ENCODE measurements around the gene KANSL3. TPM values are rescaled to one million over a fixed set of nuclear protein-coding genes. Genes with fewer than 3 reads are reported as not detected.

Gene KANSL3
- total and polyA plus RNA-seq, 3 donors from 2014 or later = 78.7 to 108 (median 102) TPM

- no peak for TF ChIP-seq POLR2A (IDR thresholded peaks at IDR 0.05)
- TF ChIP-seq CTCF (IDR thresholded peaks at IDR 0.05) = no peak
- no peaks in the 10 kb centered on the region for H3K4me1 ChIP-seq
- WGBS, 2 donors = 90 to 95% methylated on average over 6 to 7 of the region's 7 CpGs
- H3K27me3 ChIP-seq = no peaks in the 10 kb centered on the region
- no peak overlapping the region for H3K27ac ChIP-seq
- intact Hi-C loops (cut with DNase I; ENCODE audit: low total_unique reads) = no loop called here
- H3K36me3 ChIP-seq (ENCODE audit: low read depth, missing control alignments) = no peaks in the 10 kb centered on the region
- DNase-seq = no peak
- H3K4me3 ChIP-seq = no peak overlapping the region
- H3K9me3 ChIP-seq = no peaks in the 10 kb centered on the region
These were observed 90.9 kb downstream of the KANSL3 start for GRCh38 chr2:96547203-96547641.

- Histone ChIP-seq H3K27ac (no peak overlapping the region), H3K27me3 (no peaks in the 10 kb centered on the region), H3K9me3 (no peaks in the 10 kb centered on the region), H3K4me1 (no peaks in the 10 kb centered on the region), H3K4me3 (no peak overlapping the region), H3K36me3 (ENCODE audit: low read depth, missing control alignments) (no peaks in the 10 kb centered on the region)
- TF ChIP-seq CTCF (IDR thresholded peaks at IDR 0.05) (no peak), POLR2A (IDR thresholded peaks at IDR 0.05) (no peak)
- DNase-seq = no peak
- 73 to 87% methylated on average over 8 of the region's 8 CpGs for WGBS, 2 donors
- intact Hi-C loops (cut with DNase I; ENCODE audit: low total_unique reads) = no loop called here
These were observed 91.3 kb downstream of the KANSL3 start for GRCh38 chr2:96546797-96547196.

GRCh38 chr2:96546321-96546720 lies 91.8 kb downstream of the KANSL3 start:
- WGBS, 2 donors = 91 to 94% methylated on average over 3 to 5 of the region's 5 CpGs
- Histone ChIP-seq H3K4me1 (no peaks in the 10 kb centered on the region), H3K9me3 (no peaks in the 10 kb centered on the region), H3K27me3 (no peaks in the 10 kb centered on the region), H3K4me3 (no peak overlapping the region), H3K36me3 (ENCODE audit: low read depth, missing control alignments) (no peaks in the 10 kb centered on the region), H3K27ac (no peak overlapping the region)
- no peak for TF ChIP-seq POLR2A (IDR thresholded peaks at IDR 0.05)
- no peak for TF ChIP-seq CTCF (IDR thresholded peaks at IDR 0.05)
- no peak for DNase-seq
- intact Hi-C loops (cut with DNase I; ENCODE audit: low total_unique reads) = no loop called here

Other genes with a start within 250 kb of the KANSL3 start
- gene NEURL3, start 133.0 kb downstream of the KANSL3 start, total RNA-seq = 1 to 10 TPM; 1.3 to 1.7 TPM
- gene NEURL3, start 133.0 kb downstream of the KANSL3 start, polyA plus RNA-seq (ENCODE audit: insufficient read depth, low read depth, low replicate concordance) = 0.78 TPM
- gene ARID5A, start 101.6 kb downstream of the KANSL3 start, total RNA-seq = 10 to 100 TPM; 31.7 to 33.7 TPM
- gene ARID5A, start 101.6 kb downstream of the KANSL3 start, polyA plus RNA-seq (ENCODE audit: insufficient read depth, low read depth, low replicate concordance) = 20.1 TPM
- 10 to 100 TPM in 1 of 2 donors, 1 to 10 TPM in 1; 7.1 to 15.3 TPM for gene FER1L5, start 4.5 kb upstream of the KANSL3 start, total RNA-seq
- 15.0 TPM for gene FER1L5, start 4.5 kb upstream of the KANSL3 start, polyA plus RNA-seq (ENCODE audit: insufficient read depth, low read depth, low replicate concordance)
- 10 to 100 TPM; 24.2 to 24.5 TPM for gene LMAN2L, start 101.8 kb upstream of the KANSL3 start, total RNA-seq
- 25.2 TPM for gene LMAN2L, start 101.8 kb upstream of the KANSL3 start, polyA plus RNA-seq (ENCODE audit: insufficient read depth, low read depth, low replicate concordance)
- gene CNNM4, start 122.6 kb upstream of the KANSL3 start, total RNA-seq = 10 to 100 TPM; 18.0 to 18.4 TPM
- gene CNNM4, start 122.6 kb upstream of the KANSL3 start, polyA plus RNA-seq (ENCODE audit: insufficient read depth, low read depth, low replicate concordance) = 21.8 TPM
- gene CNNM3, start 178.0 kb upstream of the KANSL3 start, total RNA-seq = 10 to 100 TPM; 32.2 to 33.6 TPM
- gene CNNM3, start 178.0 kb upstream of the KANSL3 start, polyA plus RNA-seq (ENCODE audit: insufficient read depth, low read depth, low replicate concordance) = 33.5 TPM
- gene ANKRD23, start 205.7 kb upstream of the KANSL3 start, total RNA-seq = 1 to 10 TPM; 5.3 to 6.8 TPM
- 7.5 TPM for gene ANKRD23, start 205.7 kb upstream of the KANSL3 start, polyA plus RNA-seq (ENCODE audit: insufficient read depth, low read depth, low replicate concordance)
- gene ANKRD39, start 219.7 kb upstream of the KANSL3 start, total RNA-seq = 10 to 100 TPM; 13.9 to 16.4 TPM
- gene ANKRD39, start 219.7 kb upstream of the KANSL3 start, polyA plus RNA-seq (ENCODE audit: insufficient read depth, low read depth, low replicate concordance) = 8.9 TPM
- 10 to 100 TPM; 11.4 to 17.6 TPM for gene SEMA4C, start 231.8 kb upstream of the KANSL3 start, total RNA-seq
- 10.5 TPM for gene SEMA4C, start 231.8 kb upstream of the KANSL3 start, polyA plus RNA-seq (ENCODE audit: insufficient read depth, low read depth, low replicate concordance)

Data from testis (tissue), 3 donors.